Breast epithelium (tissue), 4 donors: ENCODE results near the gene GJA4. TPM values are rescaled to one million over a fixed set of nuclear protein-coding genes. Genes with fewer than 3 reads are reported as not detected.
"Not testable (repeated sequence)": the region's sequence is repeated elsewhere in the genome, so short reads cannot be mapped to it uniquely, and the experiment has no call there.

ENCODE experiments used
- DNase-seq, 2 donors: peaks; one replicate each; pipeline ENCODE4 v3.0.0-alpha.2; 2019; ENCODE audit warnings: low spot score in 2 of 2
- H3K27ac ChIP-seq, 2 donors: fragments of 200-600 bp; sonication (generic) in 1 of 2; one replicate each; pipeline ENCODE4 v1.5.1; 2016 to 2019; ENCODE audit warnings: mild to moderate bottlenecking in 1 of 2
- H3K27me3 ChIP-seq, 2 donors: fragments of 200-600 bp; sonication (generic) in 1 of 2; one replicate each; pipeline versions ENCODE4 v1.5.1 to v1.6.0; 2017 to 2019; ENCODE audit warnings: control low read depth in 1 of 2, mild to moderate bottlenecking in 1 of 2
- H3K36me3 ChIP-seq: fragments of 200-600 bp; one replicate; pipeline ENCODE4 v1.5.1; 2019
- H3K4me1 ChIP-seq, 2 donors: fragments of 200-600 bp; sonication (generic); one replicate each; pipeline ENCODE4 v1.5.1; 2016 to 2019; ENCODE audit warnings: control low read depth in 1 of 2
- H3K4me3 ChIP-seq, 3 donors: fragments of 200-600 bp; sonication (generic); 1 replicate in 2 of 3; 2 replicates in 1 of 3; pipeline ENCODE4 v1.5.1; 2016 to 2019; ENCODE audit warnings: mild to moderate bottlenecking in 3 of 3, moderate library complexity in 2 of 3
- H3K9me3 ChIP-seq, 2 donors: fragments of 200-600 bp; sonication (generic) in 1 of 2; one replicate each; pipeline ENCODE4 v1.5.1; 2016 to 2019; ENCODE audit warnings: control low read depth in 1 of 2
- POLR2A ChIP-seq: fragments of 450-650 bp; IDR thresholded peaks from one replicate; pipeline ENCODE4 v1.6.1; 2016; ENCODE audit warnings: antibody characterized with exemption, mild to moderate bottlenecking, moderate library complexity
- POLR2AphosphoS5 ChIP-seq, 3 donors: sonication (generic); formaldehyde crosslinking; IDR thresholded peaks; one replicate each; pipeline ENCODE4 v1.6.1; 2017; ENCODE audit warnings: antibody characterized with exemption in 3 of 3
- intact Hi-C: fragments of 100-400 bp; cut with DNase I; formaldehyde crosslinking; loops from one replicate; pipeline ENCODE4 v1.15.1; 2023; ENCODE audit warnings: low total_unique reads
- total RNA-seq, 3 donors: library from RNA; depleted of rRNA; stranded (reverse); fragments of >200 nt; gene quantifications; one replicate each; pipeline ENCODE4 v1.1.0, GENCODE V29; 2016
- TF ChIP-seq, protein P1 (sequence below), 3 donors: fragments of 450-650 bp; IDR thresholded peaks; one replicate each; pipeline ENCODE4 v1.5.1; 2016 to 2017; ENCODE audit warnings: antibody characterized with exemption in 3 of 3, mild to moderate bottlenecking in 3 of 3, moderate library complexity in 3 of 3

The GJA4 gene
- total RNA-seq, 3 donors from 2014 or later, result 8.9 to 39.3 (median 18.9) TPM

DNA sequence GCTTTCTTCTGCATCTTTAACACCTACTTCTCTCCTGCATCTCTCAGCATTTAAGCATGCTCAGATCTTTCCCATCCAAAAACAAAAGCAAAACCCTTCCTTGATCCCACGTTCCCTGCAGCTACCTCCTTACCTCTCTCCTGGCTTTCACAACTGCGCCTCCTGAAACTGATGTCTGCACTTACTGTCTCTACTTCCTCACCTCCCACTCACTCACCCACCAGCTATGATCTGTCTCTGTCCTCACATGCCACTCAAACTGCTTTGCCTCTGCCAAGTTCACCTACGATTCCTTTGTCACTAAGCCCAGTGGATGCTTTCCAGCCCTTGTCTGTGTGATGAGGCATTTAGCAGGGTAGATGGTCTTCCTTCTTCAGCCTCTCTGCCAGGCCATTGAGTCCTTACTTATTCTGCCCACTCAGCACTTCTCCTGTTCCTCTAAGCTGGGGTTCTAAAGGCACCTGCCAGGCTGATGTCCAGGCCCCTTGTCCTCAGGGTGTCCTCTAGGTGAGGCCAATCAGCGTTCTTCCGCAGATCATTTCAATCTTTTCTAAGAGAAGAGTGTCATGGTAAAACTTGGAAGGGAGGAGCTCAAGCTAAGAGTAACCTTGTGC is 21.8 kb upstream of the GJA4 start:
- H3K27ac ChIP-seq, result no peak overlapping the region
- no peak for DNase-seq
- no peaks in the 10 kb centered on the region for H3K36me3 ChIP-seq
- no peaks in the 10 kb centered on the region for H3K9me3 ChIP-seq
- no peaks in the 10 kb centered on the region for H3K27me3 ChIP-seq
- intact Hi-C loops, result no loop called here
- H3K4me1 ChIP-seq, result no peaks in the 10 kb centered on the region
- TF ChIP-seq POLR2AphosphoS5 (IDR thresholded peaks at IDR 0.05) (no peak), POLR2A (no peak)
- TF ChIP-seq, protein P1, sequence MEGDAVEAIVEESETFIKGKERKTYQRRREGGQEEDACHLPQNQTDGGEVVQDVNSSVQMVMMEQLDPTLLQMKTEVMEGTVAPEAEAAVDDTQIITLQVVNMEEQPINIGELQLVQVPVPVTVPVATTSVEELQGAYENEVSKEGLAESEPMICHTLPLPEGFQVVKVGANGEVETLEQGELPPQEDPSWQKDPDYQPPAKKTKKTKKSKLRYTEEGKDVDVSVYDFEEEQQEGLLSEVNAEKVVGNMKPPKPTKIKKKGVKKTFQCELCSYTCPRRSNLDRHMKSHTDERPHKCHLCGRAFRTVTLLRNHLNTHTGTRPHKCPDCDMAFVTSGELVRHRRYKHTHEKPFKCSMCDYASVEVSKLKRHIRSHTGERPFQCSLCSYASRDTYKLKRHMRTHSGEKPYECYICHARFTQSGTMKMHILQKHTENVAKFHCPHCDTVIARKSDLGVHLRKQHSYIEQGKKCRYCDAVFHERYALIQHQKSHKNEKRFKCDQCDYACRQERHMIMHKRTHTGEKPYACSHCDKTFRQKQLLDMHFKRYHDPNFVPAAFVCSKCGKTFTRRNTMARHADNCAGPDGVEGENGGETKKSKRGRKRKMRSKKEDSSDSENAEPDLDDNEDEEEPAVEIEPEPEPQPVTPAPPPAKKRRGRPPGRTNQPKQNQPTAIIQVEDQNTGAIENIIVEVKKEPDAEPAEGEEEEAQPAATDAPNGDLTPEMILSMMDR (IDR thresholded peaks at IDR 0.05), result no peak
- H3K4me3 ChIP-seq, result no peak overlapping the region

DNA sequence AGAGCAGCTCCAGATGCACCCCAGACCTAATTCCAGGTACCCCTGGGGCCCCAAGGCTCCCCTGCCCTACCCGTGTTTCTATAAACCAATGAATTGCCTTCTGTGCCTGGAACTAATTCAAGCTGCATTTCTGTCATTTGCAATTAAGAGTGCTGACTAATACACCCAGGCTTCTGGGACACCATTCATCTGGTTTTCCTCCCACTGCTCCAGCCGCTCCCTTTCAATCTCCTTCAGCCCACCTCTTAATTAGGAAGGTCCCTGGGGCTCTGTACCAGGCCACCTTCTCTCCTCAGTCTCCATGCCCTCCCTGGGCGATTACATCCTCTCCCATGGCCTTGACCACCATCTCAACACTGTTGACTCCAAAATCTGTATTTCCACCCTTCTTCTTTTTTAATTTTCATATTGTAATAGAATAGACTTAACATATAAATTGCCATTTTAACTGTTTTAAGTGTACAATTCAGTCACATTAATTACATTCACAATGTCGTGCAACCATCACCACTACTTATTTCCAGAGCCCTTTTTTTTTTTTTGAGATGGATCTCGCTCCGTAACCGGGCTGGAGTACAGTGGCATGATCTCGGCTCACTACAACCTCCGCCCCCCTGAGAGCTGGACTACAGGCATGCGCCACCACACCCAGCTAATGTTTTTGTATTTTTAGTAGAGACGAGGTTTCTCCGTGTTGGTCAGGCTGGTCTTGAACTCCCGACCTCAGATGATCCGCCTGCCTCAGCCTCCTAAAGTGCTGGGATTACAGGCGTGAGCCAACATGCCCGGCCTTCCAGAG is 21.0 kb upstream of the GJA4 start:
- H3K4me1 ChIP-seq, result no peaks in the 10 kb centered on the region
- no peak for DNase-seq
- H3K27ac ChIP-seq, result no peak overlapping the region
- TF ChIP-seq POLR2AphosphoS5 (IDR thresholded peaks at IDR 0.05) (no peak), POLR2A (no peak)
- TF ChIP-seq, protein P1 (IDR thresholded peaks at IDR 0.05), result no peak
- no peaks in the 10 kb centered on the region for H3K36me3 ChIP-seq
- no peaks in the 10 kb centered on the region for H3K9me3 ChIP-seq
- intact Hi-C loops, result no loop called here
- no peak overlapping the region for H3K4me3 ChIP-seq
- H3K27me3 ChIP-seq, result no peaks in the 10 kb centered on the region

DNA sequence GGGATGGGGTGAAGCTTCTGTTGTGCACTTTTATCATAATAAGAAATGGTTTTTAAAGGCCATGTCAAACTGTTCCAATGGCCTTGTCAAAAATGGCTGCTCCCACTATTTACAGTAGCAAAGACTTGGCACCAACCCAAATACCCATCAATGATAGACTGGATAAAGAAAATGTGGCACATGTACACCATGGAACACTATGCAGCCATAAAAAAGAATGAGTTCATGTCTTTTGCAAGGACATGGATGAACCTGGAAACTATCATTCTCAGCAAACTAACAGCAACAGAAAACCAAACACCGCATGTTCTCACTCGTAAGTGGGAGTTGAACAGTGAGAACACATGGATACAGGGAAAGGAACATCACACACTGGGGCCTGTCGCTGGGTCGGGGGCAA is 19.7 kb upstream of the GJA4 start:
- intact Hi-C loops, result not testable (repeated sequence)

DNA sequence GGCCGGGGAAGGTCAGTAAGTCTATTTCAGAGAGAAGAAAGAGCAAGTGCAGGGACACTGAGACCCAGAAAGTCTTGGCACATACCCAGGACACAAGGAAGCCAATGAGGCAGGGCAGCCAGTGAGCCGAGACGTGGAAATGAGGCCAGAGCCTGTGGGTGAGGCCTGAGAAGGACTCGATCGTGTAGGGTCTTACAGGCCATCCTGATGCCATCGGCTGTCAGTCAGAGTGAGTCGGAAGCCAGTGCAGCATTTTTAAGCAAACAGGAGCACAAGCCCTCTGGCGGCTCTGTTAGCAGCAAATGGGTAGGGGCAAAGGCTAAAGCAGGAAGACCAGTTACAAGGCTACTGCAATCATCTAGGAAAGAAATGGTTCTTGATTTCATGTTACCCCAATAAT is 17.8 kb upstream of the GJA4 start:
- H3K27me3 ChIP-seq, result no peaks in the 10 kb centered on the region
- no peak for DNase-seq
- H3K36me3 ChIP-seq, result no peaks in the 10 kb centered on the region
- no peaks in the 10 kb centered on the region for H3K9me3 ChIP-seq
- H3K27ac ChIP-seq, result no peak overlapping the region
- no peak for TF ChIP-seq POLR2AphosphoS5 (IDR thresholded peaks at IDR 0.05)
- TF ChIP-seq POLR2A, result no peak
- TF ChIP-seq, protein P1 (IDR thresholded peaks at IDR 0.05), result no peak
- no peak overlapping the region for H3K4me3 ChIP-seq
- intact Hi-C loops, result no loop called here
- H3K4me1 ChIP-seq, result no peaks in the 10 kb centered on the region

More for the DNA sequence above, 19.7 kb upstream of the GJA4 start:
- DNase-seq, H3K27ac ChIP-seq, H3K4me1 ChIP-seq, H3K9me3 ChIP-seq, H3K36me3 ChIP-seq, H3K4me3 ChIP-seq, H3K27me3 ChIP-seq: not testable (repeated sequence)

DNA sequence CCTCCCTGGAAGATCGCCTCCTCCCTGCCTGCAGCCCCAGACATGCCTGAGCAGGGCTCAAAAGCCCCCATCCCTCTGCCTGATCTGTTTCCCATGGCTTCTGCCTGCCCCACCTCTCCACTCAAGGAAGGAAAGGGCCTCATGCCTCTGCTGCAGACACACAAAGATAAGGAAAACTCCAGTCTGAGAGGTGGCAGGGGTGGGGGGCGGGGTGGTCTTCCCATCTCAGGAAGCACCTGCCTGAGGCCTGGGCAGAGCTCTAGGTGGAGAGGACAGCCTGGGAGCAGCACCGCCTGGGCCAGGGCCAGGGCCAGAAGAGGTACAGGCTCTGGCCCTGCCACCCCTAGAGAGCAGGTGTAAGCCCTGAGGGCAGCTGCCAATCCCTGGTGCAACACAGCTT is 15.9 kb upstream of the GJA4 start:
- Histone ChIP-seq H3K36me3 (no peaks in the 10 kb centered on the region), H3K4me1 (peaks cover 5% of the 10 kb centered on the region in 2 donors), H3K9me3 (no peaks in the 10 kb centered on the region), H3K27me3 (peaks cover 0 to 8% of the 10 kb centered on the region in 2 donors), H3K4me3 (no peak overlapping the region), H3K27ac (no peak overlapping the region)
- intact Hi-C loops, result no loop called here
- DNase-seq, result no peak
- no peak for TF ChIP-seq POLR2AphosphoS5 (IDR thresholded peaks at IDR 0.05)
- no peak for TF ChIP-seq POLR2A
- TF ChIP-seq, protein P1 (IDR thresholded peaks at IDR 0.05), result no peak
